CMK (cell line): ENCODE measurements around the gene WWTR1.

ENCODE experiments used
- DNase-seq: peaks from one replicate; pipeline ENCODE4 v3.0.0-alpha.2; 2010; ENCODE audit warnings: low read depth

The WWTR1 gene

GRCh38 chr3:149470381-149470780 lies 187.4 kb downstream of the WWTR1 start:
- no peak for DNase-seq

- DNase-seq = no peak
Observed at GRCh38 chr3:149468504-149469212, 189.2 kb downstream of the WWTR1 start.
